GM19240 (cell line): Measurements from ENCODE around the gene GDI1.

Experiments used
- DNase-seq: peaks from one replicate; pipeline ENCODE4 v3.0.0; 2011; ENCODE audit warnings: low spot score; ENCODE audit not compliant: insufficient read length

The GDI1 gene

GRCh38 chrX:154436374-154436982 lies 476 bp upstream of the GDI1 start:
- peak; percentile 65 for DNase-seq

- no peak for DNase-seq
Measured at GRCh38 chrX:154437971-154438893, 1.3 kb downstream of the GDI1 start.

- no peak for DNase-seq
Measured at GRCh38 chrX:154439841-154440240, 2.9 kb downstream of the GDI1 start.

- no peak for DNase-seq
Measured at GRCh38 chrX:154440623-154441357, 3.8 kb downstream of the GDI1 start.

GRCh38 chrX:154441564-154441963 lies 4.6 kb downstream of the GDI1 start:
- no peak for DNase-seq

- DNase-seq: no peak
Measured at GRCh38 chrX:154441984-154442707, 5.2 kb downstream of the GDI1 start.

- DNase-seq: no peak
Measured at GRCh38 chrX:154443479-154443910, 6.5 kb downstream of the GDI1 start.

GRCh38 chrX:154443992-154444754 lies 7.2 kb downstream of the GDI1 start, which contains the start of gene FAM50A:
TSS of gene FAM50A (plus strand) at chrX:154444141. CDS start at chrX:154444236, 95 bp downstream.
- peak; percentile 74 for DNase-seq

GRCh38 chrX:154444755-154445246 lies 7.8 kb downstream of the GDI1 start:
- DNase-seq: no peak

- DNase-seq: no peak
Measured at GRCh38 chrX:154445776-154446175, 8.8 kb downstream of the GDI1 start.

- no peak for DNase-seq
Measured at GRCh38 chrX:154446430-154446829, 9.5 kb downstream of the GDI1 start.

GRCh38 chrX:154448484-154448883 lies 11.5 kb downstream of the GDI1 start:
- no peak for DNase-seq

- DNase-seq: no peak
Measured at GRCh38 chrX:154449618-154450017, 12.7 kb downstream of the GDI1 start.

GRCh38 chrX:154450312-154450711 lies 13.4 kb downstream of the GDI1 start:
- DNase-seq: no peak

- DNase-seq: no peak
Measured at GRCh38 chrX:154452823-154453222, 15.9 kb downstream of the GDI1 start.

GRCh38 chrX:154457491-154458115 lies 20.6 kb downstream of the GDI1 start:
- DNase-seq: peak; percentile 43

- DNase-seq: no peak
Measured at GRCh38 chrX:154458116-154458953, 21.4 kb downstream of the GDI1 start, which contains the start of gene PLXNA3. TSS of gene PLXNA3 (plus strand) at chrX:154458281. CDS start at chrX:154460184, 1,903 bp downstream.

GRCh38 chrX:154458954-154459778 lies 22.2 kb downstream of the GDI1 start:
- no peak for DNase-seq
